ENCODE measurements around the gene BRD3OS.
A peak's percentile ranks its signal among the peaks of the same experiment; 100 is the strongest.

BRD3OS gene

GRCh38 chr9:134004881-134005280, 20.4 kb upstream of the BRD3OS start:
- no peak for DNase-seq

- no peak for DNase-seq
These were observed 19.9 kb upstream of the BRD3OS start for GRCh38 chr9:134005381-134005780.

- DNase-seq = no peak
These were observed 18.1 kb upstream of the BRD3OS start for GRCh38 chr9:134007150-134007549.

- DNase-seq = no peak
These were observed 17.7 kb upstream of the BRD3OS start for GRCh38 chr9:134007571-134007970.

GRCh38 chr9:134010310-134011173, 14.7 kb upstream of the BRD3OS start:
- DNase-seq = no peak

- no peak for DNase-seq
These were observed 13.9 kb upstream of the BRD3OS start for GRCh38 chr9:134011401-134011800.

GRCh38 chr9:134014946-134015345, 10.3 kb upstream of the BRD3OS start:
- DNase-seq = no peak

GRCh38 chr9:134024214-134024792, 978 bp upstream of the BRD3OS start:
- no peak for DNase-seq

- DNase-seq = peak in 5 of 14 donors; percentile 50 to 66 (median 58)
These were observed 593 bp downstream of the BRD3OS start for GRCh38 chr9:134025606-134026541.

GRCh38 chr9:134026581-134026980, 1.3 kb downstream of the BRD3OS start:
- no peak for DNase-seq

- no peak for DNase-seq
These were observed 1.7 kb downstream of the BRD3OS start for GRCh38 chr9:134026981-134027380.

- DNase-seq = no peak
These were observed 2.3 kb downstream of the BRD3OS start for GRCh38 chr9:134027561-134027960.

- no peak for DNase-seq
These were observed 2.8 kb downstream of the BRD3OS start for GRCh38 chr9:134028076-134028475.

- no peak for DNase-seq
These were observed 3.4 kb downstream of the BRD3OS start for GRCh38 chr9:134028575-134029247.

- no peak for DNase-seq
These were observed 4.3 kb downstream of the BRD3OS start for GRCh38 chr9:134029248-134030226.

GRCh38 chr9:134030821-134031470, 5.7 kb downstream of the BRD3OS start:
- DNase-seq = no peak

GRCh38 chr9:134031783-134032182, 6.5 kb downstream of the BRD3OS start:
- no peak for DNase-seq

GRCh38 chr9:134032456-134033222, 7.4 kb downstream of the BRD3OS start:
- no peak for DNase-seq

- DNase-seq = no peak
These were observed 8.4 kb downstream of the BRD3OS start for GRCh38 chr9:134033516-134034214.
